Psoas muscle (tissue), 8 donors: ENCODE data around the gene MMP24. TPM values are rescaled to one million over a fixed set of nuclear protein-coding genes. Genes with fewer than 3 reads are reported as not detected.

Experiments used
- ATAC-seq, 4 donors: fragments of 200-7000 bp; cut with Tn5 transposase; one replicate each; pipeline ENCODE4 v1.9.1; 2020; ENCODE audit warnings: moderate library complexity in 3 of 4, mild to moderate bottlenecking in 2 of 4
- DNase-seq, 2 donors: peaks; one replicate each; pipeline ENCODE4 v3.0.0-alpha.2; 2020
- H3K27ac ChIP-seq: fragments of 200-600 bp; one replicate; pipeline ENCODE4 v1.8.0; 2022
- H3K27me3 ChIP-seq, 3 donors: fragments of 200-600 bp in 1 of 3; one replicate each; pipeline versions ENCODE4 v1.6.1 to v1.8.0; 2013 to 2022; ENCODE audit warnings: low read length in 2 of 3, mild to moderate bottlenecking in 2 of 3, moderate library complexity in 1 of 3; ENCODE audit not compliant: insufficient read depth in 3 of 3
- H3K36me3 ChIP-seq, 2 donors: fragments of 200-600 bp in 1 of 2; one replicate each; pipeline versions ENCODE4 v1.6.1 to v1.8.0; 2013 to 2022; ENCODE audit warnings: low read depth in 1 of 2, mild to moderate bottlenecking in 1 of 2, moderate library complexity in 1 of 2; ENCODE audit not compliant: insufficient read depth in 1 of 2
- H3K4me1 ChIP-seq: fragments of 200-600 bp; one replicate; pipeline ENCODE4 v1.8.0; 2022
- H3K4me3 ChIP-seq: fragments of 200-600 bp; one replicate; pipeline ENCODE4 v1.8.0; 2022; ENCODE audit warnings: mild to moderate bottlenecking
- H3K9me3 ChIP-seq: fragments of 200-600 bp; one replicate; pipeline ENCODE4 v1.8.0; 2022
- WGBS, 3 donors: extraction: QIAGEN DNeasy Blood & Tissue Kit; methylation state at CpG; one replicate each; pipeline versions ENCODE4 v1.1.6 to v1.1.7; 2013; 5-methylcytosine and 5-hydroxymethylcytosine counted together
- intact Hi-C, 2 donors: fragments of 100-400 bp; cut with DNase I; formaldehyde crosslinking; loops; one replicate each; pipeline versions ENCODE4 v1.11.0 to v1.14.2; 2022
- polyA plus RNA-seq, 3 donors: library from polyadenylated mRNA; stranded (reverse); fragments of 200-250 nt; gene quantifications; one replicate each; pipeline ENCODE4 v1.2.3, GENCODE V29; 2013
- total RNA-seq, 4 donors: library from RNA; stranded (reverse); fragmentation: NEBNext Ultra II Directional in 2 of 4; extraction: Animal tissue kit (Norgen Biotek cat#: 25700) in 2 of 4; gene quantifications; one replicate each; pipeline versions ENCODE4 v1.2.1 to v1.2.4, GENCODE V29; 2021 to 2023
- TF ChIP-seq, protein P1 (sequence below): fragments of 200-600 bp; IDR thresholded peaks from one replicate; pipeline ENCODE4 v1.8.0; 2022; ENCODE audit warnings: antibody characterized with exemption
- donor health status: healthy with polysubstance abuse.
- donor health status: DM: no; HTN: no; CAD: no; lungs with moderate emphysema.
- donor health status: Bipolar disorder and iron deficiency.
- donor health status: healthy.
- donor health status: DM: yes; HTN: yes; CAD: no.
- donor health status: DM: no; HTN: no; CAD: no.
- donor health status: DM: no; HTN: no; CAD: no.
- donor health status: DM: yes; HTN: yes; CAD: no.

MMP24 gene
- total and polyA plus RNA-seq, 7 donors: 0.01 to 0.27 (median 0.12) TPM; not detected in 1

DNA sequence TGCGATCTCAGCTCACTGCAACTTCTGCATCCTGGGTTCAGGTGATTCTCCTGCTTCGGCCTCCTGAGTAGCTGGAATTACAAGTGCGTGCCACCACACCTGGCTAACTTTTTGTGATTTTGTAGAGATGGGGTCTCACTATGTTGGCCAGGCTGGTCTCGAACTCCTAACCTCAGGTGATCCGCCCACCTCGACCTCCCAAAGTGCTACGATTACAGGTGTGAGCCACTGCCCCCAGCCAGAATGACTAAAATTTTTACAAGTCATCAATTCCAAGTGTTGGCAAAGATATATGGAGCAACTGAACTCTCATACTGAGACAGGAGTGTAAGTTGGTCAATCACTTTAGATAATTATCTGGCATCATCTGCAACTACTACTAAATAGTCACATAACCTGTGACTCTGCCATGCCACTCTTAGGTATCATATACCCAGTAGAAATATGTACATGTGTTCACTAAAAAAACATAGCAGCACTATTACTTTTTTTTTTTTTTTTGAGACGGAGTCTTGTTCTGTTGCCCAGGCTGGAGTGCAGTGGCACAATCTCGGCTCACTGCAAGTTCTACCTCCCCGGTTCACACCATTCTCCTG, 55.1 kb downstream of the MMP24 start:
- TF ChIP-seq, protein P1, sequence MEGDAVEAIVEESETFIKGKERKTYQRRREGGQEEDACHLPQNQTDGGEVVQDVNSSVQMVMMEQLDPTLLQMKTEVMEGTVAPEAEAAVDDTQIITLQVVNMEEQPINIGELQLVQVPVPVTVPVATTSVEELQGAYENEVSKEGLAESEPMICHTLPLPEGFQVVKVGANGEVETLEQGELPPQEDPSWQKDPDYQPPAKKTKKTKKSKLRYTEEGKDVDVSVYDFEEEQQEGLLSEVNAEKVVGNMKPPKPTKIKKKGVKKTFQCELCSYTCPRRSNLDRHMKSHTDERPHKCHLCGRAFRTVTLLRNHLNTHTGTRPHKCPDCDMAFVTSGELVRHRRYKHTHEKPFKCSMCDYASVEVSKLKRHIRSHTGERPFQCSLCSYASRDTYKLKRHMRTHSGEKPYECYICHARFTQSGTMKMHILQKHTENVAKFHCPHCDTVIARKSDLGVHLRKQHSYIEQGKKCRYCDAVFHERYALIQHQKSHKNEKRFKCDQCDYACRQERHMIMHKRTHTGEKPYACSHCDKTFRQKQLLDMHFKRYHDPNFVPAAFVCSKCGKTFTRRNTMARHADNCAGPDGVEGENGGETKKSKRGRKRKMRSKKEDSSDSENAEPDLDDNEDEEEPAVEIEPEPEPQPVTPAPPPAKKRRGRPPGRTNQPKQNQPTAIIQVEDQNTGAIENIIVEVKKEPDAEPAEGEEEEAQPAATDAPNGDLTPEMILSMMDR: no peak
- intact Hi-C loops: no loop called here
- H3K4me1 ChIP-seq: peaks cover 16% of the 10 kb centered on the region
- 94 to 98% (median 97%) methylated on average over 8 to 10 of the region's 10 CpGs for WGBS, 3 donors
- H3K9me3 ChIP-seq: no peaks in the 10 kb centered on the region
- no peak for DNase-seq
- no peak overlapping the region for H3K27ac ChIP-seq
- peaks cover 2 to 49% of the 10 kb centered on the region in 2 donors for H3K36me3 ChIP-seq
- H3K27me3 ChIP-seq: no peaks in the 10 kb centered on the region
- ATAC-seq: no peak
- no peak overlapping the region for H3K4me3 ChIP-seq

DNA sequence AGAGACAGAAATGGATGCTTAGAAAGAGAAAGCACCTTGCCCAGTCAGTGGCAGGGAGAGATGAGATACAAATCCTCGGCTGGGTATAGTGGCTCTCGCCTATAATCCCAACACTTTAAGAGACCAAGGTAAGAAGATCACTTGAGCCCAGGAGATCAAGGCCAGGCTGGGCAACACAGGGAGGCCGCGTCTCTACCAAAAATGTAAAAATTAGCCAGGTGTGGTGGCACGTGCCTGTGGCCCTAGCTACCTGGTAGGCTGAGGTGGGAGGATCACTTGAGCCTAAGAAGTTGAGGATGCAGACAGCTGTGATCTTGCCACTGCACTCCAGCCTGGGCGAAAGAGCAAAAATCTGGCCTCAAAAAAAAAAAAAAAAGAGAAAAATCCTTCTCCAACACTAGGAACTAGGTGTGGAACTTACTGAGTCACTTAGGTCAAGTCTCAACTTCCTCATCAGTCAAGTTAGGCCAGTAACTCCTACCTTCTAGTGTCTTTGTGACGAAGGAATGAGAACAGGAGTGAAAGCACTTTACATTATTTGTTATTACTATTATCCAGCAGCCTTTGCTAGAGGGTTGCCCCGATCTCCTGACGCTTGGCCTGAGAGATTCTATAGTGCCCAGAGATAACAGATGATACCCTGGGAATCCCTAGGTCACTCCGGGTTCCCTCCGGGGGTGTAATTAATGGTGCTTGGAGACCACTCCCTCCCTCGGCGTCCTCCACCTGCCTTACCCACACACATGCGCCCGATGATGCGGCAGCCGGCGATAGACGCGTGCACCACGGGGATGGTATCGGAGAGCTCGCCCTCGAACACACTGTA, 57.2 kb downstream of the MMP24 start:
- DNase-seq: no peak
- 20 to 23% (median 20%) methylated on average over 24 of the region's 24 CpGs for WGBS, 3 donors
- H3K4me1 ChIP-seq: peaks cover 11% of the 10 kb centered on the region
- intact Hi-C loops: no loop called here
- peak overlapping the region; percentile 82 for H3K27ac ChIP-seq
- TF ChIP-seq, protein P1: no peak
- H3K36me3 ChIP-seq: peaks cover 2 to 43% of the 10 kb centered on the region in 2 donors
- no peaks in the 10 kb centered on the region for H3K9me3 ChIP-seq
- no peak for ATAC-seq
- H3K27me3 ChIP-seq: no peaks in the 10 kb centered on the region
- H3K4me3 ChIP-seq: peak overlapping the region; percentile 82

DNA sequence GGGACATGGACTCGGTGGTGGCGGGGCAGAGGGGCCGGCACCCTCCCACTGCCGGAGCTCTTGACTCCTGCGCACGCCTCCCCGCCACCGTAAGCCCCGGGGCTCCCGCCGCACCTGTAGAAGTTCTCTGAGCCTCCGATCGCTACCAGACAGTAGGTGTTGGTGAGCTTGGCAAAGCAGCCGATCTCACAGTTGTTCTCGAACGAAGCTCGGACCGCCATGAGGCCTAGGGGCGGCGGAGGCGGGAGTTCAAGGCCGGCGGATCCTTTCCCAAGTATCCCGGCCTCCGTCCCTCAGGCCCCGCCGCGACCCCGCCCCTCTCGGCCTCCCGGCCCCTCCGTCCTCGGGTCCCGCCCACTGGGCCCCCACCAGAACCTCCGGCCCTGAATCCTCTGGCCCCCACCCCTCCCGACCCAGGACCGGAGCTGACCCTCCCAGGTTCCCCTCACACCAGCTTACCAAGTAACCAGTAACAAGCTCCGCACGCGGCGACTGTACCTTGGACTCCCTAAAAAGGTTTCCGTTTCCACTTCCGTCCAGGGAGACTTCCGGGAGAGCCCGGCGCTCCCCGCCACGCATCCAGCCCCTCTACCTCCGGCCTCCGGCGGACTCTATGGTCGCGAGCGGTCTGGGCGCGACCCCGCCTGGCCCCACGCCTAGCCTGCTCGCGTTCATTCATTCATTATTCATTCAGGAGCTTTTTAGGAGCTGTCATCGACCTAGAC, 57.9 kb downstream of the MMP24 start, which contains the start of gene EIF6:
TSS of gene EIF6 (minus strand) at position 506 of the 725 bp plus-strand sequence. CDS start at position 221, 285 bp downstream.
- 0 to 1% (median 0%) methylated on average over 50 to 61 of the region's 61 CpGs for WGBS, 3 donors
- intact Hi-C loops: no loop called here
- TF ChIP-seq, protein P1: no peak

DNA sequence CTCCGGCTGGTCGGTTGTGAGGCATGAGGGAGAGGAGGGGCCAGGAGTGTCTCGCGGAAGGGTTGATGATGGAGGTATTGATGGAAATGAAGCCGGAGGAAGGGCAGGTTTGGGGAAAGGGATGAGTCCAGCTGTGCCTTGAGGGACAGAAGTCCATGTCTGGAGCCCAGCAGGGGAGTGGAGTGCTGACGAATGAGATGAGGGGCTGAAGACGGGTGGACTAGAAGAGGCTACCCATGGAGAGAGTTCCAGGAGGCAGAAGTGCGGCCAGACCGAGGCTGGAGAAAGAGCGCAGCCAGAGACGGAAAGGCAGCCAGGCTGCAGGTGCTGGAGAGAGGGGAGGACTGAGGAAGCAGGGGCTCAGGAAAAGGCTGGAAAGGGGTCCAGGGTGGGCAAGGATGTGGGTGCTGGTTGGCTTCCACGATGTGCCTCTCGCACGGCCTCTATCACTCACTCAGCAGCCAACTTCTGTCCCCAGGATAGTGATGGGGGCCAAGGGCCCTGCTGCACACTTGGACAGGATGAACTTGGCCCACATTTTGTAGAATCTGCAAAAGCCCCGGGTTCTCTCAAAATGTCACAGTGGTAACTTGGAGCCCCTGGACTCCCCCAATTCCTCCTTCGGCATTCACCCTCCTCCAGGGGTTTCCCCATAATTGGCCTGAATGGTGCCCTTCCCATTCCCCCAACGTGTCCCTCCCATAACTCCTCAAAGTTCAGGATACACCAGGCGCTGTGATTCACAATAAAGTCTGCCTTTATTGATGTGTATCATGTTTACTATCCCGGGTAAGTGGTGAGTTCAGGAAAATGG, 58.7 kb downstream of the MMP24 start:
- DNase-seq (no peak), ATAC-seq (peak; percentile 3 to 7 (median 4))
- TF ChIP-seq, protein P1: no peak
- Histone ChIP-seq H3K4me1 (peaks cover 11% of the 10 kb centered on the region), H3K27me3 (no peaks in the 10 kb centered on the region), H3K9me3 (no peaks in the 10 kb centered on the region), H3K36me3 (peaks cover 0 to 28% of the 10 kb centered on the region in 2 donors), H3K27ac (peak overlapping the region; percentile 82), H3K4me3 (peak overlapping the region; percentile 82)
- intact Hi-C loops: loop anchor here in 1 of 2 donors (5.0 kb wide), 1 partner anchor 167 kb away; no protein-coding TSS in a partner anchor
- WGBS, 3 donors: 41 to 47% (median 43%) methylated on average over 19 of the region's 19 CpGs

More for the DNA sequence above, 57.9 kb downstream of the MMP24 start, which contains the start of gene EIF6:
- H3K27ac ChIP-seq: peak within 1 kb of the TSS; percentile 82
- DNase-seq (peak; percentile 86 to 92), ATAC-seq (peak; percentile 90 to 96 (median 92))
- peaks cover 11% of the 10 kb centered on the region for H3K4me1 ChIP-seq
- H3K36me3 ChIP-seq: peaks cover 2 to 36% of the 10 kb centered on the region in 2 donors
- no peaks in the 10 kb centered on the region for H3K9me3 ChIP-seq
- H3K27me3 ChIP-seq: no peaks in the 10 kb centered on the region
- peak within 1 kb of the TSS; percentile 82 for H3K4me3 ChIP-seq
